GM12864 (cell line): ENCODE measurements around the gene ALPI.
"Not testable (repeated sequence)": the region's sequence is repeated elsewhere in the genome, so short reads cannot be mapped to it uniquely, and the experiment has no call there.

Experiments
- DNase-seq: peaks from one replicate; pipeline ENCODE4 v3.0.0-alpha.2; 2011; ENCODE audit warnings: low read depth
- H3K4me3 ChIP-seq: 2 replicates; pipeline ENCODE4 v1.5.1; 2011; ENCODE audit warnings: mild to moderate bottlenecking, low read depth, low read length, control low read depth
- TF ChIP-seq, protein P1 (sequence below): IDR thresholded peaks from 2 replicates; pipeline ENCODE4 v1.5.1; 2011; ENCODE audit warnings: low read depth, mild to moderate bottlenecking, moderate library complexity, low read length, control low read depth, inconsistent platforms; ENCODE audit errors: missing control alignments

The ALPI gene

GRCh38 chr2:232431705-232432590 is 24.0 kb upstream of the ALPI start:
- no peak overlapping the region for H3K4me3 ChIP-seq
- TF ChIP-seq, protein P1, sequence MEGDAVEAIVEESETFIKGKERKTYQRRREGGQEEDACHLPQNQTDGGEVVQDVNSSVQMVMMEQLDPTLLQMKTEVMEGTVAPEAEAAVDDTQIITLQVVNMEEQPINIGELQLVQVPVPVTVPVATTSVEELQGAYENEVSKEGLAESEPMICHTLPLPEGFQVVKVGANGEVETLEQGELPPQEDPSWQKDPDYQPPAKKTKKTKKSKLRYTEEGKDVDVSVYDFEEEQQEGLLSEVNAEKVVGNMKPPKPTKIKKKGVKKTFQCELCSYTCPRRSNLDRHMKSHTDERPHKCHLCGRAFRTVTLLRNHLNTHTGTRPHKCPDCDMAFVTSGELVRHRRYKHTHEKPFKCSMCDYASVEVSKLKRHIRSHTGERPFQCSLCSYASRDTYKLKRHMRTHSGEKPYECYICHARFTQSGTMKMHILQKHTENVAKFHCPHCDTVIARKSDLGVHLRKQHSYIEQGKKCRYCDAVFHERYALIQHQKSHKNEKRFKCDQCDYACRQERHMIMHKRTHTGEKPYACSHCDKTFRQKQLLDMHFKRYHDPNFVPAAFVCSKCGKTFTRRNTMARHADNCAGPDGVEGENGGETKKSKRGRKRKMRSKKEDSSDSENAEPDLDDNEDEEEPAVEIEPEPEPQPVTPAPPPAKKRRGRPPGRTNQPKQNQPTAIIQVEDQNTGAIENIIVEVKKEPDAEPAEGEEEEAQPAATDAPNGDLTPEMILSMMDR = no peak
- DNase-seq = no peak

- TF ChIP-seq, protein P1 = peak; percentile 34
- H3K4me3 ChIP-seq = no peak overlapping the region
- DNase-seq = no peak
These were observed 23.3 kb upstream of the ALPI start for GRCh38 chr2:232432598-232433184.

GRCh38 chr2:232433622-232434021 is 22.3 kb upstream of the ALPI start:
- DNase-seq = not testable (repeated sequence)

GRCh38 chr2:232434091-232434490 is 21.9 kb upstream of the ALPI start:
- TF ChIP-seq, protein P1 = no peak
- DNase-seq = no peak
- no peak overlapping the region for H3K4me3 ChIP-seq

More at GRCh38 chr2:232433622-232434021, 22.3 kb upstream of the ALPI start:
- H3K4me3 ChIP-seq = not testable (repeated sequence)

GRCh38 chr2:232434563-232435374 is 21.2 kb upstream of the ALPI start:
- no peak overlapping the region for H3K4me3 ChIP-seq
- no peak for DNase-seq
- TF ChIP-seq, protein P1 = no peak

- H3K4me3 ChIP-seq = no peak overlapping the region
- TF ChIP-seq, protein P1 = no peak
- DNase-seq = no peak
These were observed 20.6 kb upstream of the ALPI start for GRCh38 chr2:232435375-232435648.

DNA sequence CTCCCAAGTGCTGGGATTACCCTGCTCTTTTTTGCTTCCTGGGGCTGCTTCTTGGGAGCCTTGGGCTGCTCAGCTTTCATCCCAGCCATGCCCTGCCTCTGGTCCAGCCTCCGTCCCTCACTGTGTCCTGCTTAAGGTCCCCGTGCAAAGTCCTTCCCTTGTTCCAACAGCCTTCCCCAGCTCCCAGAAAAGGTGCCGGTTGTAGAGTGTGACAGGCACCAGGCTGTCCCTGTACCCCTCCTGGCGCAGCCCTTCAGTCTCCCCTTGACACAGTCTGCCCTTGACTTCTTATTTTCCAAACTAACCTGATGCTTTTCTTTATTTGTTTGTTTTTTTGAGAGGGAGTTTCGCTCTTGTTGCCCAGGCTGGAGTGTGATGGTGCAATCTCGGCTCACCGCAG is 20.1 kb upstream of the ALPI start:
- TF ChIP-seq, protein P1 = no peak
- DNase-seq = no peak
- H3K4me3 ChIP-seq = no peak overlapping the region
